Inferior parietal cortex (tissue), 1 donor: ENCODE results near the gene COL18A1.
"Not testable (repeated sequence)": the region's sequence is repeated elsewhere in the genome, so short reads cannot be mapped to it uniquely, and the experiment has no call there.

Source experiments
- DNase-seq: peaks from one replicate; pipeline ENCODE4 v3.0.0-alpha.2; 2016; ENCODE audit errors: extremely low spot score

Gene COL18A1

DNA sequence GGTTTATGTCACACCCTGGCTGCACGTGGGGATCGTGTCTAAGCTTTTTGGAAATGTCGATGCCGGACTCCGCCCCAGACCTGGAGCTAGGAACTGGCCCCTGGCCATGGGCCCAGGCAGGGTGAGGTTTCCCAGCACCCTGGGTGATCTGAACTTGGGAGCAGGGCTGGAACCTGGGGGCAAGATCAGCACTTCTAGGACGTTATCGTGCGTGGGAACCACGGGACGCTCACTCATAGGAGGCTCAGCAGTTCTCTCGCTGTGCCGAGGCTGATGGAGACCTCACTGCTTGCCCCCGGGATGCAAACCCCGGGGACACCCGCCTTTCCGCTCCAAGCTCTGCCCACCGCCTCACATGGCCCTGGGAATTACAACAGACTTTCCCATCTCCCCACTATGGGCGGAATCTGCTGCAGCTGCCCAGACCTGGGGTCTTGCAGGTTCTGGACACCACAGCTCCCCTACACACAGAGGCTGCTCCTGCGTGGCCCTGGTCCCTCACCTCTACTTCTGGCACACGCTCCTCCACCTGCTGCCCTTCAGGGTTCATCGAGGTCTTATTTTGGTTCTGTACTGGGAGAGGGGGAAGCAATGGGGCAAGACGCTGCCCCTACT is 35.9 kb downstream of the COL18A1 start:
- DNase-seq = no peak

DNA sequence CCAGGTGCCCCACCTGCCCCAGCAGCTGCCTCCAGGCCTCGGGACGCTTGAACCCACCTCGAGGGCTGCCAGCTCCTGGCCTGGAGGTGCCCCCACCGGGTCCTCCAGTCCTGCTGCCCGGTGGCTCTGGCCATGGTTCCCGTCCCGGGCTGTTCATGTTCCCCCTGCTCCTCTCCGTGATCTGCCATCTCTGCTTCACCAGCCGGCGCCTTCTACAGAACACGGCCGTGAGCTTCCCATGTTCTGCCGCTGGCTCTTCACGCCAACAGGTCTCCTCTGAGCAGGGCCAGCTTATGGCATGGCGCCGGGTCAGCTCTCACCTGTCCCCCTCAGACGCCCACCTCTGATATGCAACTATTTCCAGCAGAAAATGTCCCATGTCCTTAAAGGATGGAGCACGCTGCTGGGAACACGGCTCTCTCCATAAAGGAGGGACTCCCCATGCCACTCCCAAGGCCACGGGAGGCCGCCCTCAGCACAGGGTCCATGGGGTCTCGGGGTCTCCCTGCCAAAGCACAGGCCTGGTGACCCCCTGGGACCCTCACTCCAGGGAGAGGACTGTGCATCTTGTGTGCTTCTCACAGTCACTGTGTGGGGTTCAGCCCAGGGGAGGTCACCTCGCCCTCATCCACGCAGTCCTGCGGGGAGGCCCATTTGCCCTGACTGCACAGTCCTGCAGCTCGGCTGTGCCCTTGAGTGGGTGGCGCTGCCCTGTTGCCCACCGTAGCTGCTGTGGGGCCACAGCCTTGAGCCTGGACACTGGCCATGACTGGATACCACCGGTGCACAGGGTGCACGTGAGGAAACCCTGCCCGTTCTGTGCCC is 36.7 kb downstream of the COL18A1 start:
- DNase-seq = no peak

DNA sequence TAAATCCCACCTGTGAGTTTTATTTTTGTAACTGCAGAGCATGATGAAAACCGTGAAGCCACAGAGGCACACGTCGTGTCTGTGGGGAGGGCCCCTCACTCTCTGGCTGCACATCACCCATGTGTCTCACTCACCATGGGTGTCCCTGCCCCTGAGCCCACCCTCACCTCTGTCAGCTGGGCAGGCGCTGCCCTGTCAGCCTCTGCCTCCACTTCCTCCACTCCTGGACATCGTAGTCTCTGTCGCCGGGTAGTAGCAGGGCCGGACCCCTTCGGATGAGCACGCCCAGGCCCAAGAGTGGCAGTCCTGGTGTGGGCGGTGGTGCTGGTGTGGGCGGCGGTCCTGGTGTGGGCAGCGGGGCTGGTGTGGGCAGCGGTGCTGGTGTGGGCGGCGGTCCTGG is 37.3 kb downstream of the COL18A1 start:
- DNase-seq = no peak

DNA sequence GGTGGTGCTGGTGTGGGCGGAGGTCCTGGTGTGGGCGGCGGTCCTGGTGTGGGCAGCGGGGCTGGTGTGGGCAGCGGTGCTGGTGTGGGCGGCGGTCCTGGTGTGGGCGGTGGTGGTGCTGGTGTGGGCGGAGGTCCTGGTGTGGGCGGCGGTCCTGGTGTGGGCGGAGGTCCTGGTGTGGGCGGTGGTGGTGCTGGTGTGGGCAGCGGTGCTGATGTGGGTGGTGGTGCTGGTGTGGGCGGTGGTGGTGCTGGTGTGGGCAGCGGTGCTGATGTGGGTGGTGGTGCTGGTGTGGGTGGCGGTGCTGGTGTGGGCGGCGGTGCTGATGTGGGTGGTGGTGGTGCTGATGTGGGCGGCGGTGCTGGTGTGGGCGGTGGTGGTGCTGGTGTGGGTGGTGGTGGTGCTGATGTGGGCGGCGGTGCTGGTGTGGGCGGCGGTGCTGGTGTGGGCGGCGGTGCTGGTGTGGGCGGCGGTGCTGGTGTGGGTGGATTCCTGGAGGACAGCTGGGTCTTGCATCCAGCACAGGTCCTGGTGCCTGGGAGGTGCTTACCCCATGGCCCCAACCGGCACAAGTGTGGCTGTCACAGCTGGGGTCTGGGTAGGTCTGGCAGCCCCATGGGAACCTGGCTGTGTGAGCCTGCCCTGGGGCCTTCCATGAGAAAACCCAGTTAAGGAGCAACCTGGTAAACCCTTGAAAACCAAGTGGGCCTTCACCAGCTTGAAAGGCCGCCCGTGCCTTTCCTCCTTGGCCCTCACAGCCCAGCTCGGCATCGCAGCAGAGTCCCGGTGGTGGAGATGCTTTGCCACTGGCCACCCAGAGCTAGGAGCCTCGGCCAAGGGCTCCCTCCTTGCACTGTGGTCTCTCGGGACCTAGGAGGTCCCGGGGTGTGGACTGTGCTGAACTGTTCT is 38.0 kb downstream of the COL18A1 start:
- not testable (repeated sequence) for DNase-seq

DNA sequence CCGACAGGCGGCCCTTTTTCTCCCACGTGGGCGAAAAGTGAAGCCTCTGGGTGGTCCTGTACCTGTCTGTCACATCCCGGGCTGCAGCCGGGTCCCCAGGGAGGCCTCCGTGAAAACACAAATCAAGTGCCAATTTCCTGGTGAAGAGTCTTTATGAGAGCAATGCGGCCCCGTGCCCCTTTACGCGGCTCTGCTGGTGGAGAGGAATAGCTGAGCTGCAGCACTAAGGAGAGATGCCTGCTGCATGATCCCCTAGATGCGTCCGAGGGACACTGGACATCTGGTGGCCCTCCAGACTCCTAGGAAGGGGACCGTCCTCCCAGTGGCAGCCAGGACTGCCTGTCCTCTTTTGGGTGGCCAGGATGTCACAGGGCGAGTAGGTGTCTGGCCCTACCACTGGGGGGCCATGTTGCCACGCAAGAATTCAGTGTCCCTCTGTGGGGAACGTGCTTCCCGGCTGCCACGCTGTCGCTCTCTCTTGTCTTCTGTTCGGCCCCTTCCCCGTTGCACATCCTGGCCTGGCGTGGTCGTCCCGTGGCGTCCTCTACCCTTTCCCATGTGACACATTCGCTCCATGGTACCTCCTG is 38.7 kb downstream of the COL18A1 start:
- peak; percentile 31 for DNase-seq

DNA sequence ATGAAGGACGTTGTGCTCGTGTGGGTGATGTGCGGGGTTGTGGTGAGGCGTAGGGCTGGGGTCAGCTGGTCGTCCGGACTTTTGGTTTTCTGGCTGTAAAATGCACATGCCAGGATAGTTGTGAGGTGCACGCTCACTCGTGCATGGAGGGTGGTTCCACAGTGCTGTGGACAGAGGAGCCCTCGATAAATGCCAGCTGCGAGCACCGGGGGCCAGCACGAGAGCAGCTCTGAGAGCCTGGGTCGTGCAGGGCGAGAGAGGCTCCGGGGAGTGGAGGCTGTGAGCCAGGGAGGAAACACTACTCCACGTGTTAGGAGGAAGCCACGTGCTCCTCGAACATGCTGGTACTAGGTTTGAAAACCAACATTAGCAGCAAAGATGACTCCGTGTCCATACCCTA is 39.4 kb downstream of the COL18A1 start:
- DNase-seq = no peak

DNA sequence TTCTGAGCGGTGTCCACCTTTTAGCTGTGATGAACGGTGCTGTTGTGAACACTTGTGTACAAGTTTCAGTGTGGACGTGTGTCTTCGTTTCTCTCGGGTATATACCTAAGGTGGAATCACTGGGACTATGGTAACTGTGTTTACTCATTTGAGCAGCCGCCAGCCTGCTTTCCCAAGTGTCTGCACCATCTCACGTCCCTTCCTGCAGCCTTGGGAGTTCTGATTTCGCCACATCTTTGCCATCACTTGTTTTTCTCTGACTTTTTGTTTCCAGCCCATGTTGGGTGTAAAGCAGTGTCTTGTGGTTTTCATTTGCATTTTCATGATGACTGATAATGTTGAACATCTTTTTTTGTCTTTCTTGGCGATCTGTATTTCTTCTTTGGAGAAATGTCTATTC is 40.4 kb downstream of the COL18A1 start:
- no peak for DNase-seq

DNA sequence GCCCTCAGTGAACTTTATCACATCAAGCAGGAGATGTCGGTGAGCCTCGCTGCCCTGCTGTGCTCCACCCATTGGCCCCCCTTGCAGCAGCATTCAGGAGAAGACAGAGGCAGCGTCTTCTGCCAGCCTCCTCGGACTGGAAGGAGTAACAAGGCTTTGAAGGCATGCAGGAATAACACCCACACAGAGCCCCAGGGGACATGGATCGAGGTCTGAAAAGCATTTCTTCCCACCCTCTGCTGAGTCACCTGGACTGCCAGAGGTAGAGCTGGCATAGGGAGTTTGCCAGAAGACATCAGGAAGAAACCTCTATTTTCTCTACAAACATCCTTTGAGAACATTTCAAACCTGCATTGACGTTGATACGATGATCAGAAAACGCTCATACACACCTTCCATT is 42.9 kb downstream of the COL18A1 start:
- DNase-seq = no peak

DNA sequence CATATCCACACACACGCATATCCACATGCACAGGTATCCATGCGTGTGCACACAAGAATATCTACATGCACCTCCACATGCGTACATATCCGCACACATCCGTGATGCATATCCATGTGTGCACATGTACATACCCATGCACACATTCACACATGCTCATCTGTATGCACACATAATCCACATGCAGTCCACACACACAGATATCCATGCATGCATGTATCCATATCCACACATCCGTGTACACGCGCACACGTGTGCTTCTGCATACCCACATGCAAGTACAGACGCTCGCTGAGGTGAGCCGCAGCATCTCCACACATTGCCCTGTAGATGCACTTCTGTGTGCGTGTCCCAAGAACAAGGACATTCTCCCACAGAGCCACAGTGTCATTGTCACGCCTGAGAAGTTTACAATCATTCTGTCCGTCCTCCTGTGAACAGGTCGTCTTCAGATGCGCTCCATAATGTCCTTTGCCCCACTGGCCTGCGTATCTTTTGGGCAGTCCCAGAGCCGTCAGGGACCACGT is 43.4 kb downstream of the COL18A1 start:
- no peak for DNase-seq

DNA sequence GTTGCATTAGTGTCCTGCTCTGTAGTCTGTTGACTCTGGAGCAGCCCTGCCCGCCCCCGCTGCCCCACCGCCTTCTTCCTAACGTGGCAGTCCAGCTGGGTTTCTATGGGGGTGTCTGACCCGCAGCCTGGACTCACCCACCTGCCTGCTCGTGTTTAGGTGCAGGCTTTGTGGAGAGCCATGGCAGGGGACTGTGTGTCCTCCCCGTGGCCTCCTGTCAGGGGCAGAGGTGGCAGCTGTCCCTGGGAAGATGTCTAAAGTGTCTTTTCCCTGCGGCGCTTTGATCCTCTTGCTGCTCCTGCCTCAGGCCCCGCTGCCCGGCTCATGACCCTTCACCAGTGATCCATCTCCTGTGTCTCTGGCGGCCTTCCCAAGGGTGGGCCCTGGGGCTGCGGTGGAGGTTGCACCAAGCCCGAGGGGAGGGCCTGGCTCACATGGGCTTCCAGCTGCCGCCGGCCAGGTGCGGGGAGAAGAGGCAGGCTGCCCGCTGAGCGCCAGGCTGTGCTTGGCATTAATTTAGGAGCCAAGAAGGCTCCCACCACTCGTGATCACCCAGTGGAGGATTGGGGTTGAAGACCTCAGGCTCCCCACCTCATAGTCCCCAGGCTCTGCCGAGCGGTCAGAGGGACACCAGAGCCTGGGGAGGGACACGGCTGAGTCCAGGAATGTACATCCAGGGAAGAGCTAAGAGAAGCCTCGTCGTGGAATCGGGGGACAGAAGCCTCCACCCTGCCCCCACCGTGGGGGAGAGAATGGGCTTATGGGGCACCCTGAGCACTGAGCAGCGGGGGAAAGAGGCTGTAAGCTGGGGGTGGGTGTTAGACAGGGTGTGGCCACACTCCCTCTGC is 44.1 kb downstream of the COL18A1 start:
- no peak for DNase-seq

DNA sequence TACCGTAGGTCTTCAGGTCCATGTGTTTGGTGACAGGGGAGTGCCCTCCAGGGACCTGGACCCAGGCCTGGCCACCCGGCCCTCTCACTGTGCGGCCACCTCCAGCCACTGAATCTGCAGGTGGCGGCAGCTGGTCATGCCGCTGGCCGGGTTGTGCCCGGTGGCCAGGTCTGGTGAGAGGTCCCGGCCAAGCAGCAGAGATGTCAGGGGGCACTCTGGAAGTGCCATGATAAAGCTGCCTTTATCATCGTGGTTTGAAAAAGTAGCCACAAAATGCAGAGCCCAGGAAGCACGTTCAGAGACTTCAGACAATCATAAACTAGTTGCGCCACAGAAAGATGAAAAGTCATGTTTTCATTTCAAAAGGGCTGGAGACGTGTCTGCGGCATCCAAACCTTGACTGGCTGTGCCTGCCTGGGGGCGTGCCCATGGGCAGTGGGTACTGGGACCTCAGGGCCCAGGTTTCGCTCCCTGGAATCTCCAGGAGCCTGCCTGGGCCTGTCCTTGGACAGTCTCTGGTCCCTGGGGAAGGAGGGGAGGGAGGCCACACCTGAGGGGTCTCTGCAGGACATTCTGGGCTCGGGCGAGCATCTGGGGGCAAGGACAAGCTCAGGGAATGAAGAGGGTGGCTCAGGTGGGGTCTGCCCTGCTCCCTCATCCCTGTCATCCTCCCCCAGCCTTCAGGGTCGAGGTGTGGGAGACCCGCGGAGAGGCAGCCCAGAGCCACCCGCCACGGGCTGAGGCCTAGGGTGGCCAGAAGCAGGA is 44.9 kb downstream of the COL18A1 start:
- DNase-seq = no peak

DNA sequence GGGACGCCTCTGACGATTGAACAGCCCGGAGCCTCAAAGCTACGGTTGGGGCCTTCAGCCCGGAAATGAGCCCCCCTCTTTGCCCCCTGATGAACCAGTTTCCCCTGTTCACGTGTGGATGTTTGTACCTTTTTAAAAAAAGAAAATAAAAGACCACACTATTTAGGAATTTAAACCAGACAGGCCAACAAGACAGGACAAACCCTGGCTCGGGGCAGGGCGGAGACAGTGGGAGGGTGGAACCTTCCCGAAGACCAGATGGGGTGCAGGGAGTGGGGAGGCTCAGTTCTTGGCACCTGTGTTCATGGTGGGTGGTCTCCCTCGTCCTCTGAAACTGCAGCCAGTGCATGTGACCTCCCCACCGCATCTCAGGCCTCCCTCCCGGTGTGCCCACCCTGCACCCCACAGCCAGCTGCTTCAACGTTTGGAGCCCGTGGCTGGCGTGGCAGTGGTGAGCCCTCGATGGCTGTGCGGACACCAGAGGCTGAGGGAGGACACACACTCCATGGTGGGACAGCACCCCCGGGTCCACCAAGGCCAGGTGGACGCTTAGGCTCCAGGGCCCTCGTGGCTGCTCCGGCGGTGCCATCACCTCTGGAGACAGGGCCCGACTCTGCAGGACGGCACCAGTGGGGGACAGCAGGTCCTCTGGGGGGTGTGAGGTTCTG is 45.6 kb downstream of the COL18A1 start:
- no peak for DNase-seq

DNA sequence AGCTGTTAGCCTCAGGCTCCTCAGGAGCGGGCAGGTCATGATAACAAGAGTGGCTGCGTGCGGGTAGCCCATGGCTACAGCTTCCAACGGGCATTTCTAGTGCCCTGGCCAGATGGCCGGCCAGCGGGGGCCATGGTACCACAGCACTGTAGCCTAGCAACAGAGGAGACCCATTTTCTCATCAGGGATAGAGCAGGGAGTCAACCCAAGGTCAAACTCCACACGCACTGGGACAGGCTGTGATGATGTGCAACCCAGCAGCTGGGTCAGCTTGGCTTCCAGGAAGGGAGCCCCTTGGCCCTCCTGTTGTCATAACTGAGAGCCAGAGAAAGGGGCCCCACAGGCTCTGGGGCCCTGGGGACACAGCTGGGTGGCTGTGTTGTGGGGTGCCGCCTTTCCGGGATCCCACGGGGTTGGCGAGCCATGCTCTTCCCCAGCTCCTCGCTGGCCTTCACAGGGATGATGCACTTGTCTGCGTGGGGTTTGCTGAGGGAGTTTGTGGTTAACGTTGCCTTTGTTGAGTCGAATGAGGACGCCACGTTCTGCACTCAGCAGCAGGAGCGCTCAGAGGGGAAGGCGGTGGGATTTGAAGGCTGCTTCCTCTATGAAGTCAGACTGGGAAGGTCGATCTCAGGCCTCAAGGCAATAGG is 46.3 kb downstream of the COL18A1 start:
- DNase-seq = no peak

DNA sequence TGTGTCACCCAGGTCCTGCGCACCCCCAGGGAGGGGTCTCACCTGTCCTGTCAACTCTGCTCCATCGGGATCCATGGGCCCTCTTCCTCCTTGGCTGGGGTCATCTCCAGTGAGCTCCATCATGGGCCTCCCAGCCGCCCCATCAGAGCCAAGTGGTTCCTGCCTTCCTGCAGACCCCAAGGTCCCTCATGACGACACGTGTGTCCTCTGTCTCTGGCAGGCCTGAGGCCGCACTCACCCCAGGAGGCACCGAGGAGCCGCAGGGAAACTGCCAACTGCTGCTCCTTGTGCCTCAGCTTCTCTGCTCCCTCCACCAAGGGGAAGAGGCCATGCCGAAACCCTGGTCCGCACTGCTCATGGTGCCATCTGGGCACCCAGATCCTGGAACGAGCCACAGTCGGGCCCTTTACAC is 46.8 kb downstream of the COL18A1 start:
- DNase-seq = no peak

DNA sequence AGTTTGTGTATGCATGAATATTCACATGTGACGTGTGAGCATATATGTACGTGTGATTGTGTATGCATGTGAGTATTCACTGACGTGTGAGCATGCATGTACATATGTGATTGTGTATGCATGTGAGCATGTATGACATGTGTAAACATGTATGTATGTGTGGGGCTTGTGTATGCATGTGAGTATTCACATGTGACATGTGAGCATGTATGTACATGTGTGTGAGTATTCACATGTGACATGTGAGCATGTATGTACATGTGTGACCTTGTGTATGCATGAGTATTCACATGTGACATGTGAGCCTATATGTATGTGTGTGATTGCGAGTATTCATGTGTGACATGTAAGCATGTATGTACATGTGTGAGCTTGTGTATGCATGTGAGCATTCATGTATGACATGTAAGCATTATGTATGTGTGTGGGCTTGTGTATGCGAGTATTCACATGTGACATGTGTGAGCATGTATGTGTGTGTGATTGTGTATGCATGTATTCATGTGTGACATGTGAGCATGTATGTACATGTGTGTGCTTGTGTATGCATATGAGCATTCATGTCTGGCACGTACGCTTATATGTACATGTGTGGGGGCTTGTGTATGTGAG is 47.8 kb downstream of the COL18A1 start:
- no peak for DNase-seq

DNA sequence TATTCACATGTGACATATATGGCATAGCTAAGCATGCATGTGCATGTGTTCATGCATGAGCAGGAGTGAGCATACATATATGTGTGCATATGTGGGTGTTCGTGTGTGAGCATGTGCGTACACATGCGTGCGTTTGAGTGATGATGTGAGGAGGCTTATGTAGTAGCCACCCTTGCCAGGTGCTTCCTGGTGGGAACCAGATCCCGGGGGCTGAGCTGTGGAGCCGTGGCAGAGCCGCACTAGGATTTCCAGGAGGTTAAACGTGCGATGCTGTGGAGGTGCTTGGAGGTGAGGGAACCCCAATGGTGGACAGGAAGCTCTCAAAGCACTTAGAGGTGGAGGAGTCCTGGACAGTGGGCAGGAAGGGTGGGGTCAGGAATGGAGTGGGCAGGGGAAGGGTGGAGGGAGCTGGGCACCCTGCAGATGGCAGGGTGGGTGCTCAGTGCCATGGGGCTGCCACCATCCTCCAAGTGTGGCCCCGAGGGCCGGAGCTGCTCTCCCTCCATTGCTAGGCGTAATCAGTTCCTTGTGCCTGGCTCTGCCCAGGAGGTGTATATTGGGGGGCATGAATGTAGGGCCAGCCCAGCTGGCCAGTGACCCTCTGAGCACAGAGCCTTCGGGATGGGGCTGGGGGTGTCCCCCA is 48.5 kb downstream of the COL18A1 start:
- DNase-seq = no peak

DNA sequence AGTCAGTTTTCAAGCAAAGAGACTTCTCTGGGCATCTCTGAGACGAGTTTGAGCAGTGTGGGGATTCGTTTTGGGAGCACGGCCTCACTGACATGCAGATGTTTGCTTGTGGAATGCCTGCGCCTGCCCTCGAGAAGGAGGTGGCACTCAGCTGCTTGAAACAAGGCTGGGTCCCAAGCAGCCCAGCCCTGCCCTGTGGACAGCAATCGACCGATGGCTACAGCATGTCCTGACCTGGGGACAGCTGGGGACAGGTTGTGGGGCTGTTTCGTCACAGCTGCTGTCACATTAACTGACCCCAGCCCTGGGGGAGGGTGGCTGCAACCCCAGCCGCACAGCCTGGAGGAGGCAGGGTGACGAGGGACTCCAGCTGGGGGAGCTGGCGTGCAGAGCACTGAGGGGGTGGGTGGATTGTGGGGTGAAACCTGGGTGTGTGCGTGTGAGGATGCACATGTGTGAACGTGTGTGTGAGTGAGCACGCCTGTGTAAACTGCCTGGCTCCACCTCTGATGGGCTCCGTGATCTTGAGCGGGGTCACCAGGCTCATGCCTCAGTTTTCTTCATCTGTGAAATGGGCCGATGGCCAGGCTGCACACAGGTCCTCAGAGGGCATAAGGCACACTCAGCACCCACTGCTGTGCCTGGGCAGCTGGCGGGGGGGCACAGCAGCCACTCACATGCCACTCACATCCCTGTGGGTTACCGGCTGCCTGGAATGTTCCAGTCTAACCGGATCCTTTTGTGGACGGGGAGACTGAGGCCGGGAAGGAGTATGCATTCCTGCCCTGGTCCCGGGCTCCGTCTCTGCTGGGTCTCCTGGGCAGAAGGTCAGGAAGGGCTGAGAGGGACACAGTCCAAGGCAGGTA is 49.3 kb downstream of the COL18A1 start:
- no peak for DNase-seq
